Measurements from ENCODE around the gene HYAL1.

DNA sequence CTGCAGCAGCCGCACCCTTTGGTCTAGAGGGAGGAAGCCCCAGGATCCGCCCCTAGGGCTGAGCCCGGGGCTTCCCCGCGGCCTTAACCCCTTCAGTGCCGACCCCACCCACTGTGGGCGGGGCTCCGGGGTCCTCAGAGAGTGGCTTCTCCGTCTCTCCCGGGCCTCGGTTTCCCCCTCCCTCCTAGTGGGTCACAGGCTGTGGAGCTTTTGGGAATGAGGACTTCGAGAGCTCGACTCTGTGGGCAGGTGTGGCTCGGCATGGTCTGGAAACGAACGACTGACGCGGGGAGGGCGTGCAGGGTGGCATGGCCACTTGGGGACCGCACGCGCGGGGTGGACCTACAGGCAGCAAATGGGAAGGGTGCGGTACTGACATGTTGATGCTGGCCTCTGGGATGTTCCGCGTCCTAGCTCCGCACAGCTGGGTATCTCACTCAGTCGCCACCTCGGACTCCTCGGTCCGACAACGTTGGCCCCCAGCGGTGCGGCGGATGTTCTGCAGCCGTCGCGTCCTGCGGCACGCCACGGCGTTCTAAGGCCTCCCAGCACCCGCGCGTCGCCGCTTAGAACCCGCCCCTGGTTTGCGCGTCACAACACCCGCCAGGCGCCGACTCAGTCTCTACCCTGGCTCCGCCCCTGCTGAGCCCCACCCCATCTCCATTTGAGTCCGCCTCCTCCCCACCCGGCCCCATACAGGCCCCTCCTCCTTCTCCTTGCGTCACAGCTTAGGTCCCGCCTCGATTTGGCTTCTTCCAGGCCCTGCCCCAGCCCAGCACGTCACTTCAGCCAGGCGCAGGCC lies 4.3 kb downstream of the HYAL1 start, which contains the start of the genes HYAL3 and NAA80:
- TF ChIP-seq ZC3H10 (CRISPR knock-in tag; IDR thresholded peaks at IDR 0.05), result no peak
- no peak for TF ChIP-seq ZNF565 (CRISPR knock-in tag; conservative IDR thresholded peaks at IDR 0.05; ENCODE audit: low read depth)
